GM23338 (cell line): ENCODE results near the gene FBXO41. TPM values are rescaled to one million over a fixed set of nuclear protein-coding genes. Genes with fewer than 3 reads are reported as not detected.
A peak's percentile ranks its signal among the peaks of the same experiment; 100 is the strongest.

Experiments used
- ATAC-seq: fragments of 200-7000 bp; cut with Tn5 transposase; 3 replicates; pipeline ENCODE4 v1.9.1; 2020
- DNase-seq: peaks from one replicate; pipeline ENCODE4 v3.0.0-alpha.2; 2015; ENCODE audit warnings: low spot score
- H2AFZ ChIP-seq: fragments of 200-600 bp; sonication (generic); 2 replicates; pipeline ENCODE4 v1.8.0; 2016; ENCODE audit warnings: antibody characterized with exemption, mild to moderate bottlenecking, moderate library complexity
- H3F3A ChIP-seq: fragments of 200-600 bp; sonication (generic); replicated peaks from 2 replicates; pipeline ENCODE4 v1.8.0; 2017; ENCODE audit warnings: antibody characterized with exemption, mixed run types, low read depth
- H3K27ac ChIP-seq: fragments of 200-600 bp; sonication (generic); 2 replicates; pipeline ENCODE4 v1.6.1; 2016; ENCODE audit warnings: low read depth
- H3K27me3 ChIP-seq: fragments of 200-600 bp; sonication (generic); 2 replicates; pipeline ENCODE4 v1.8.0; 2016; ENCODE audit warnings: mild to moderate bottlenecking, mixed run types, moderate library complexity; ENCODE audit not compliant: insufficient read depth
- H3K36me3 ChIP-seq: fragments of 200-600 bp; sonication (generic); 2 replicates; pipeline ENCODE4 v1.8.0; 2016; ENCODE audit warnings: mild to moderate bottlenecking; ENCODE audit not compliant: insufficient read depth
- H3K4me1 ChIP-seq: fragments of 200-600 bp; sonication (generic); 2 replicates; pipeline ENCODE4 v1.8.0; 2016; ENCODE audit warnings: mild to moderate bottlenecking, moderate library complexity; ENCODE audit not compliant: insufficient read depth
- H3K4me2 ChIP-seq: fragments of 200-600 bp; sonication (generic); 2 replicates; pipeline ENCODE4 v1.7.1; 2017; ENCODE audit warnings: mixed run types
- H3K4me3 ChIP-seq: fragments of 200-600 bp; sonication (generic); 2 replicates; pipeline ENCODE4 v1.6.1; 2016; ENCODE audit warnings: mixed run types
- H3K79me2 ChIP-seq: fragments of 200-600 bp; sonication (generic); replicated peaks from 2 replicates; pipeline ENCODE4 v1.8.0; 2017; ENCODE audit warnings: mild to moderate bottlenecking; ENCODE audit not compliant: insufficient read depth
- H3K9me2 ChIP-seq: fragments of 200-600 bp; sonication (generic); 2 replicates; pipeline ENCODE4 v1.8.0; 2017; ENCODE audit not compliant: insufficient read depth
- H4K20me1 ChIP-seq: fragments of 200-600 bp; sonication (generic); replicated peaks from 2 replicates; pipeline ENCODE4 v1.8.0; 2017; ENCODE audit warnings: mild to moderate bottlenecking; ENCODE audit not compliant: insufficient read depth
- H3K27ac Mint-ChIP-seq: 2 replicates; pipeline ENCODE4 v1.8.0; 2020; ENCODE audit warnings: inconsistent platforms, mild to moderate bottlenecking, moderate library complexity, mixed read lengths
- H3K27me3 Mint-ChIP-seq: 3 replicates; pipeline ENCODE4 v1.8.0; 2022; ENCODE audit warnings: low read depth, mild to moderate bottlenecking, moderate library complexity, mixed read lengths, inconsistent platforms; ENCODE audit not compliant: insufficient read depth, poor library complexity
- H3K36me3 Mint-ChIP-seq: 3 replicates; pipeline ENCODE4 v1.8.0; 2021; ENCODE audit warnings: low read depth, mild to moderate bottlenecking, inconsistent platforms, moderate library complexity, mixed read lengths
- H3K4me1 Mint-ChIP-seq: 3 replicates; pipeline ENCODE4 v1.8.0; 2020; ENCODE audit warnings: mild to moderate bottlenecking, inconsistent platforms, mixed read lengths
- H3K4me3 Mint-ChIP-seq: 3 replicates; pipeline ENCODE4 v1.8.0; 2021; ENCODE audit warnings: moderate library complexity, mild to moderate bottlenecking, inconsistent platforms, mixed read lengths
- H3K9me3 Mint-ChIP-seq: 3 replicates; pipeline ENCODE4 v1.8.0; 2020; ENCODE audit warnings: moderate library complexity, mild to moderate bottlenecking, inconsistent platforms, mixed read lengths
- ETS1 ChIP-seq: IDR thresholded peaks from 2 replicates; pipeline ENCODE4 v1.6.1; 2016; ENCODE audit warnings: antibody characterized with exemption
- REST ChIP-seq: IDR thresholded peaks from one replicate; pipeline ENCODE4 v1.6.1; 2018; ENCODE audit warnings: antibody characterized with exemption; ENCODE audit not compliant: unreplicated experiment
- ZNF114 ChIP-seq: fragments of 250-450 bp; sonication (Bioruptor Pico); IDR thresholded peaks from 2 replicates; pipeline ENCODE4 v1.5.0; 2020; ENCODE audit warnings: mild to moderate bottlenecking, moderate library complexity
- ZNF331 ChIP-seq: fragments of 250-450 bp; sonication (Bioruptor Pico); IDR thresholded peaks from 2 replicates; pipeline ENCODE4 v1.5.0; 2020; ENCODE audit warnings: low read depth, mild to moderate bottlenecking, moderate library complexity
- polyA plus RNA-seq: library from polyadenylated mRNA; unstranded; fragments of >200 nt; fragmentation: Nextera tagmentation; extraction: Ambion mirVana; gene quantifications from 2 replicates; pipeline ENCODE4 v1.2.1, GENCODE V29; 2016
- total RNA-seq: library from RNA; depleted of rRNA; stranded (reverse); fragments of >200 nt; shearing (Covaris generic); gene quantifications from 2 replicates; pipeline ENCODE4 v1.2.3, GENCODE V29; 2014

FBXO41 gene
- total and polyA plus RNA-seq, 2 experiments from 2014 or later: 3.5 to 13.8 TPM

- H4K20me1 ChIP-seq: peaks cover 51% of the 10 kb centered on the region
- no peak overlapping the region for H2AFZ ChIP-seq
- no peaks in the 10 kb centered on the region for H3K36me3 ChIP-seq
- H3K27me3 ChIP-seq: peaks cover under 1% of the 10 kb centered on the region; the same call in 1 of the 2 replicates
- no peaks in the 10 kb centered on the region for H3K9me3 Mint-ChIP-seq
- H3K4me3 Mint-ChIP-seq: no peak overlapping the region
- H3K4me2 ChIP-seq: no peak overlapping the region
- peaks cover 65% of the 10 kb centered on the region for H3K79me2 ChIP-seq
- ATAC-seq (no peak), DNase-seq (peak; percentile 20)
- no peaks in the 10 kb centered on the region for H3K9me2 ChIP-seq
- H3K4me3 ChIP-seq: no peak overlapping the region
- no peak overlapping the region for H3K27ac ChIP-seq
- H3K27me3 Mint-ChIP-seq: peaks cover 5% of the 10 kb centered on the region
- no peaks in the 10 kb centered on the region; the same call in none of the 2 replicates for H3K4me1 ChIP-seq
- no peaks in the 10 kb centered on the region; the same call in 2 of the 3 replicates for H3K36me3 Mint-ChIP-seq
- H3F3A ChIP-seq: no peaks in the 10 kb centered on the region; the same call in 1 of the 2 replicates
- H3K27ac Mint-ChIP-seq: no peak overlapping the region
- peaks cover 15% of the 10 kb centered on the region for H3K4me1 Mint-ChIP-seq
- peak; percentile 68 for TF ChIP-seq REST
- TF ChIP-seq ETS1: no peak
These were observed 4.4 kb downstream of the FBXO41 start for GRCh38 chr2:73279852-73280251.

GRCh38 chr2:73272270-73272669, 12.0 kb downstream of the FBXO41 start:
- H2AFZ ChIP-seq: no peak overlapping the region
- peaks cover 14% of the 10 kb centered on the region for H3K4me1 Mint-ChIP-seq
- peaks cover 27% of the 10 kb centered on the region for H3K27me3 ChIP-seq
- peaks cover 8% of the 10 kb centered on the region; the same call in 1 of the 2 replicates for H3F3A ChIP-seq
- H3K27ac Mint-ChIP-seq: no peak overlapping the region
- H3K36me3 Mint-ChIP-seq: peaks cover 7% of the 10 kb centered on the region; the same call in 1 of the 3 replicates
- H3K36me3 ChIP-seq: no peaks in the 10 kb centered on the region
- no peak overlapping the region for H3K4me3 ChIP-seq
- H3K9me2 ChIP-seq: no peaks in the 10 kb centered on the region
- H3K4me1 ChIP-seq: peaks cover 11% of the 10 kb centered on the region
- peaks cover 24% of the 10 kb centered on the region for H3K27me3 Mint-ChIP-seq
- ATAC-seq: no peak
- H3K79me2 ChIP-seq: 0 out of 2 replicates have a peak, but pooled peaks cover 9% of the 10 kb centered on the region
- H4K20me1 ChIP-seq: peaks cover 18% of the 10 kb centered on the region
- TF ChIP-seq ZNF331 (CRISPR knock-in tag) (no peak), ZNF114 (CRISPR knock-in tag) (no peak)
- no peak overlapping the region for H3K4me2 ChIP-seq
- no peaks in the 10 kb centered on the region; the same call in 2 of the 3 replicates for H3K9me3 Mint-ChIP-seq
- DNase-seq: no peak
- no peak overlapping the region for H3K4me3 Mint-ChIP-seq
- H3K27ac ChIP-seq: no peak overlapping the region
